D341Med (cell line): Measurements from ENCODE around the gene OR10AG1.

Experiments used
- DNase-seq: peaks from one replicate; pipeline ENCODE4 v3.0.0; 2012; ENCODE audit warnings: low spot score

OR10AG1 gene

GRCh38 chr11:55969845-55970244, at the start of gene OR10AG1:
TSS of gene OR10AG1 (minus strand) at chr11:55969945. CDS start at chr11:55969907, 38 bp downstream.
- no peak for DNase-seq

DNA sequence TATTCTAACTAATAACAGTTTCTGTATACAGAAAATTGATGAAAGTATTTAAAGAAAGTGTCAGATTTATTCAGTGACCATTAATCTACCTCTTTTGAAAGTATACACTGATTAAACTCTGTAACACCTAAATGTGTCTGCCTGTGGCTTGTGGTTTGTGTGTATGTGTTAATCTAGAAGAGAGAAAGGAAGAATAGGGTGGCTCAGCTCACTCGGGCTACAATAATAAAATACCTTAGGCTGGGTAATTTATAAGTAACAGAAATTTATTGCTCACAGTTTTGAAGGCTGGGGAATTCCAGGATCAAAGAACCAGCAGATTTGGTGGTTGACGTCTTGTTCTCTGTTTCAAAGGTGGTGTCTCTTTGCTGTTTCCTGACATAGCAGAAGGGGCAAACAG, 44.1 kb upstream of the OR10AG1 start:
- DNase-seq: no peak

GRCh38 chr11:56010716-56011115, 41.0 kb upstream of the OR10AG1 start:
- no peak for DNase-seq

GRCh38 chr11:55994525-55994924, 24.8 kb upstream of the OR10AG1 start, which contains the start of gene OR5F1:
TSS of gene OR5F1 (minus strand) at chr11:55994625. CDS start at chr11:55994625, 0 bp downstream.
- no peak for DNase-seq

DNA sequence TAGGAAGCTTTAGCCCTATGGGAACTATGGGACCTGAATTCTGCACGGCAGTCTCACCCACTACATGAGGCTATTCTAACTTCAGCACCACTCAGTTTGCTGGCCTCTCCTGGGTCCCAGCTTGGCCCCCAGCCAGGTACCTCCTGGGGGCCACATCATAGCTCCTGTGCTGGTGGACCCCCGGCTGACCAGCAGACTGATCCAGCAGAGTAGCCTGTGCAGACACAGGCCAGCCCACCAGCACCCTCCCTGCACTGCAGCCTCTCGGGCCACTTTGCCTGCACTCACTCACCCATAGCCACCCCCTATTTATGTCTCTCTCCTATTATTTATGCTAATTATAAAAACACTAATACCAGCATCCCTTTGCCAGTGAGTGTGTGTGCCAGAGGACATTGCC, 1.2 kb upstream of the OR10AG1 start:
- DNase-seq: no peak

DNA sequence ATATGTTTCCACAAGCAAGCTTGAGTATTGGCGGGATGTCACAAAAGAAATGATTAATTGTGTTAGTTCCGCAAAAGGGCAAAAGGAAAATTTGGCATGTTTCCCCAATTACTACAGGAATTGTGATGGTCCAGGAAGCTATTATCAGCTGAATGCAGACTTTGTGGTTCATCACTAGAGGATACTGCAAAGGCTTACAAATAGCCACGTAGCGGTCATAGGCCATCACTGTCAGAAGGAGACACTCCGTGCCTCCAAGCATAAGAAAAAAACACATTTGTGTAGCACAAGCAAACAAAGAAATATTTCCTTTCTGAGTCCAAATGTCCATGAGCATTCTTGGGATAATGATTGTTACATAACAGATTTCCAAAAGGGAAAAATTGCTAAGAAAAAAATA, 1.8 kb downstream of the OR10AG1 start:
- DNase-seq: no peak

DNA sequence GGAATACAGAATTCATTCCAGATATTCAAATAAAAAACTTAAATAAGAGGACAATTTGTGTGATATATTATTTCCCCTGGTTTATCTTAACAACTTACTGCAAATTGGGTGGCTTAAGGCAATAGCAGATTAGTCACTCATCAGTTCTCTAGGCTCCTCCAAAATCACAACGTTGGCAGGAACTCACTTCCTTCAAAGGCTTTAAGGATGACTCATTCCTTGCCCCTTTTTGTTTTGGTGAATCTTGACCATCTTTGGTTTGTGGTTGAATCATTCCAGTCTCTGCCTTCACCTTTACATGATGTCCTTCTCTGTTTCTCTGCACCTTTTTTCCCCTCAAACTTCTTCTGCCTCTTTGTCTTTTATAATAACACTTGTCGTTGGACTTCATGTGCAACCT, 3.4 kb downstream of the OR10AG1 start:
- no peak for DNase-seq

- DNase-seq: no peak
Measured at GRCh38 chr11:55956521-55956920, 13.2 kb downstream of the OR10AG1 start.

- DNase-seq: no peak
Measured at GRCh38 chr11:55949330-55949729, 20.4 kb downstream of the OR10AG1 start.

GRCh38 chr11:55942785-55943392, 26.9 kb downstream of the OR10AG1 start:
- DNase-seq: peak; percentile 18

- no peak for DNase-seq
Measured at GRCh38 chr11:55936300-55936699, 33.4 kb downstream of the OR10AG1 start, which contains the start of gene OR5I1. TSS of gene OR5I1 (minus strand) at chr11:55936400. CDS start at chr11:55936400, 0 bp downstream.

GRCh38 chr11:55920537-55920936, 49.2 kb downstream of the OR10AG1 start:
- no peak for DNase-seq
